H9 (cell line): Measurements from ENCODE around the gene BMP7. TPM values are rescaled to one million over a fixed set of nuclear protein-coding genes. Genes with fewer than 3 reads are reported as not detected.

ENCODE experiments used
- DNase-seq: peaks from one replicate; pipeline ENCODE4 v3.0.0-alpha.2; 2017
- H2AFZ ChIP-seq: one replicate; pipeline ENCODE4 v1.6.1; 2013; ENCODE audit warnings: mild to moderate bottlenecking, low read length, control low read depth, moderate library complexity
- H2AK5ac ChIP-seq: 2 replicates; pipeline ENCODE4 v1.6.1; 2013; ENCODE audit warnings: low read length, control low read depth, mixed read lengths; ENCODE audit not compliant: insufficient read length
- H2BK120ac ChIP-seq: one replicate; pipeline ENCODE4 v1.6.1; 2013; ENCODE audit warnings: low read depth, mild to moderate bottlenecking, low read length, control low read depth, inconsistent platforms; ENCODE audit not compliant: poor library complexity, severe bottlenecking
- H2BK12ac ChIP-seq: 2 replicates; pipeline ENCODE4 v1.6.1; 2013; ENCODE audit warnings: low read length, control low read depth, mixed read lengths, low read depth; ENCODE audit not compliant: insufficient read length
- H2BK15ac ChIP-seq: 2 replicates; pipeline ENCODE4 v1.6.1; 2013; ENCODE audit warnings: low read depth, low read length, control low read depth
- H2BK20ac ChIP-seq: one replicate; pipeline ENCODE4 v1.6.1; 2013; ENCODE audit warnings: low read depth, mild to moderate bottlenecking, low read length, control low read depth, inconsistent platforms; ENCODE audit not compliant: poor library complexity, severe bottlenecking
- H2BK5ac ChIP-seq: 2 replicates; pipeline ENCODE4 v1.6.1; 2013; ENCODE audit warnings: low read length, control low read depth, mixed read lengths; ENCODE audit not compliant: insufficient read length
- H3K14ac ChIP-seq: 2 replicates; pipeline ENCODE4 v1.6.1; 2013; ENCODE audit warnings: low read length, control low read depth; ENCODE audit not compliant: insufficient read depth
- H3K18ac ChIP-seq: 2 replicates; pipeline ENCODE4 v1.6.1; 2013; ENCODE audit warnings: low read depth, mild to moderate bottlenecking, mixed read lengths, low read length, control low read depth; ENCODE audit not compliant: insufficient read length
- H3K23ac ChIP-seq: 2 replicates; pipeline ENCODE4 v1.6.1; 2013; ENCODE audit warnings: low read length, control low read depth, mixed read lengths, low read depth; ENCODE audit not compliant: insufficient read length
- H3K23me2 ChIP-seq: 2 replicates; pipeline ENCODE4 v1.6.1; 2013; ENCODE audit warnings: low read depth, mild to moderate bottlenecking, mixed read lengths, low read length, control low read depth; ENCODE audit not compliant: insufficient read length, poor library complexity, severe bottlenecking
- H3K27ac ChIP-seq: 2 replicates; pipeline ENCODE4 v1.5.1; 2013; ENCODE audit warnings: low read length, control low read depth, mixed read lengths, low read depth; ENCODE audit not compliant: insufficient read length
- H3K27me3 ChIP-seq: 2 replicates; pipeline ENCODE4 v1.6.1; 2013; ENCODE audit warnings: low read length, control low read depth, inconsistent platforms; ENCODE audit not compliant: insufficient read depth
- H3K4ac ChIP-seq: 2 replicates; pipeline ENCODE4 v1.6.1; 2013; ENCODE audit warnings: low read depth, mild to moderate bottlenecking, control low read depth, inconsistent platforms, low read length, moderate library complexity
- H3K4me1 ChIP-seq: 2 replicates; pipeline ENCODE4 v1.6.1; 2013; ENCODE audit warnings: low read length, control low read depth, inconsistent platforms; ENCODE audit not compliant: insufficient read depth
- H3K4me2 ChIP-seq: 2 replicates; pipeline ENCODE4 v1.6.1; 2013; ENCODE audit warnings: low read length, control low read depth, mixed read lengths; ENCODE audit not compliant: insufficient read length, insufficient read depth
- H3K56ac ChIP-seq: 2 replicates; pipeline ENCODE4 v1.6.1; 2013; ENCODE audit warnings: low read depth, mild to moderate bottlenecking, mixed read lengths, low read length, control low read depth; ENCODE audit not compliant: insufficient read length
- H3K79me1 ChIP-seq: 2 replicates; pipeline ENCODE4 v1.6.1; 2013; ENCODE audit warnings: low read depth, mild to moderate bottlenecking, moderate library complexity, low read length, control low read depth, inconsistent platforms; ENCODE audit not compliant: insufficient read depth, poor library complexity, severe bottlenecking
- H3K79me2 ChIP-seq: 2 replicates; pipeline ENCODE4 v1.6.1; 2013; ENCODE audit warnings: low read length, control low read depth, inconsistent platforms; ENCODE audit not compliant: insufficient read depth
- H3K9ac ChIP-seq: 2 replicates; pipeline ENCODE4 v1.6.1; 2013; ENCODE audit warnings: low read length, control low read depth, mixed read lengths; ENCODE audit not compliant: insufficient read length; ENCODE audit errors: extremely low read depth
- H3K9me3 ChIP-seq: one replicate; pipeline ENCODE4 v1.6.1; 2013; ENCODE audit warnings: low read depth, low read length, inconsistent platforms; ENCODE audit not compliant: control insufficient read depth
- H3T11ph ChIP-seq: one replicate; pipeline ENCODE4 v1.6.1; 2013; ENCODE audit warnings: mild to moderate bottlenecking, low read length, control low read depth, inconsistent platforms
- H4K20me1 ChIP-seq: one replicate; pipeline ENCODE4 v1.6.1; 2013; ENCODE audit not compliant: control insufficient read depth, insufficient read length, insufficient read depth
- H4K5ac ChIP-seq: 2 replicates; pipeline ENCODE4 v1.6.1; 2013; ENCODE audit warnings: low read depth, mild to moderate bottlenecking, mixed read lengths, low read length, control low read depth; ENCODE audit not compliant: insufficient read length
- H4K8ac ChIP-seq: replicated peaks from 2 replicates; pipeline ENCODE4 v1.6.1; 2013; ENCODE audit warnings: low read length, control low read depth, mixed read lengths, low read depth; ENCODE audit not compliant: insufficient read length
- H4K91ac ChIP-seq: 2 replicates; pipeline ENCODE4 v1.6.1; 2013; ENCODE audit warnings: low read depth, mild to moderate bottlenecking, moderate library complexity, mixed read lengths, low read length, control low read depth; ENCODE audit not compliant: insufficient read length
- H3K27ac Mint-ChIP-seq, 3 experiments: 2 replicates in 2 of 3; 3 replicates in 1 of 3; pipeline ENCODE4 v1.8.0; 2020 to 2021; ENCODE audit warnings: mixed read lengths in 3 of 3, mild to moderate bottlenecking in 1 of 3, moderate library complexity in 1 of 3
- H3K27me3 Mint-ChIP-seq: 2 replicates; pipeline ENCODE4 v1.8.0; 2021; ENCODE audit warnings: low read depth, mild to moderate bottlenecking, moderate library complexity, mixed read lengths
- H3K36me3 Mint-ChIP-seq, 3 experiments: 2 replicates in 2 of 3; 3 replicates in 1 of 3; pipeline ENCODE4 v1.8.0; 2020 to 2021; ENCODE audit warnings: low read depth in 3 of 3, mixed read lengths in 3 of 3; ENCODE audit not compliant: insufficient read depth in 1 of 3
- H3K4me1 Mint-ChIP-seq, 2 experiments: 2 replicates each; pipeline ENCODE4 v1.8.0; 2020; ENCODE audit warnings: mixed read lengths in 2 of 2
- H3K4me3 Mint-ChIP-seq, 2 experiments: 2 replicates in 1 of 2; 3 replicates in 1 of 2; pipeline ENCODE4 v1.8.0; 2020 to 2021; ENCODE audit warnings: mild to moderate bottlenecking in 2 of 2, mixed read lengths in 2 of 2, moderate library complexity in 1 of 2
- H3K9me3 Mint-ChIP-seq, 2 experiments: 2 replicates in 1 of 2; 3 replicates in 1 of 2; pipeline ENCODE4 v1.8.0; 2020; ENCODE audit warnings: mild to moderate bottlenecking in 2 of 2, mixed read lengths in 2 of 2, moderate library complexity in 1 of 2
- WGBS: extraction: QIAGEN DNeasy Blood & Tissue Kit; methylation state at CpG from one replicate; pipeline ENCODE4 v1.1.7; 2013; ENCODE audit warnings: missing lambda C conversion rate, low lambda C conversion rate, mixed read lengths; ENCODE audit not compliant: insufficient read length; ENCODE audit errors: extremely low coverage; 5-methylcytosine and 5-hydroxymethylcytosine counted together
- total RNA-seq: library from RNA; stranded (reverse); gene quantifications from 2 replicates; pipeline ENCODE4 v1.2.1, GENCODE V29; 2021
- TF ChIP-seq, protein P1 (sequence below): fragments of 200-600 bp; sonication (generic); conservative IDR thresholded peaks from 3 replicates; pipeline ENCODE4 v1.8.0; 2021; ENCODE audit warnings: antibody characterized with exemption, mild to moderate bottlenecking

The BMP7 gene
- total RNA-seq, 1 experiment from 2014 or later: 17.7 TPM

DNA sequence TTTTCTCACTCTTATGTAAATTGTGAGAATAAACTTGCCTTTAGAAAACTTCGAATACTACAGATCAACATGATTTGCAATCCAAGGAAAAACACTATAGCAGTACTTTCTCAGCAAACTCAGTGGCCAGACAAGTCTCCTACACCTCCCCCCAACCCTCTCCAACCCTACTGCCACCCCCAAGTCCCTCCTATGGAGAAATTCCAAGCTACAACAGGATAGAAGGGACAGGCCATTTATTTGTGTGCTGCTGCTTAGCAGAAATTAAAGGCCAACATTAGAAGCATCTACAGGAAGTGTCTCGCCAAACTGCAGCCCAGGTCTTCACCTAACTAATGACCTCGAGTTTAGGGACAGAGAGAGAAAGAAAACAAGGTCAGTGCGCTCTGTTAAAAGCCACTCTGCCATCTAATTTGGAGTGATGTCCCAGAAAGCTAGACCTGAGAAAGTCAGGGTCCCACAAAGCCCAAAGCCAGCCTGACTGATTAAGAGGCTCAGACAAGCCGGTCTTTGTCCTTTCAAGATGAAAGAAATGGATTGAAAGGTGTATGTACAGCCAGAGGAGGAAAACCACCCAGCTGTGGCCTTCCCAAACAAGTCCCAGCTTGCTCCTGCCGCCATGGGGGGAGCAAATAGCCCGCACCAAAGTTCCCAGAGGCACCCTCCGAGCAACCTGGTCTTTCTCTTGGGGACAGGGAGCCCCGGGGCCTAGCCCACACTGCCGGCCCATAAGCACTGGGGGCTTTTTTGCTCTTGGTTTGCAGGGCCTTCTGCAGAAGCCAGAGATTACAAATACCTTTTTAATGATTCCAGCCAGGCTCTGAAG is 3.4 kb downstream of the BMP7 start:
- Histone ChIP-seq H3K79me1 (no peaks in the 10 kb centered on the region), H2BK15ac (no peak overlapping the region), H3K9me3 (no peaks in the 10 kb centered on the region), H3K56ac (no peak overlapping the region), H3K27ac (no peak overlapping the region), H3K9ac (no peak overlapping the region), H2AK5ac (no peak overlapping the region), H3K79me2 (no peaks in the 10 kb centered on the region), H3K14ac (no peak overlapping the region), H4K91ac (no peak overlapping the region), H3T11ph (no peak overlapping the region), H3K23me2 (peaks cover 17% of the 10 kb centered on the region), H2BK12ac (no peak overlapping the region), H4K20me1 (no peaks in the 10 kb centered on the region), H2BK20ac (no peak overlapping the region), H3K27me3 (peaks cover 38% of the 10 kb centered on the region), H3K23ac (no peak overlapping the region), H2BK5ac (no peak overlapping the region), H3K18ac (no peak overlapping the region), H2AFZ (no peak overlapping the region), H4K8ac (no peak overlapping the region), H3K4ac (no peak overlapping the region), H3K4me2 (peak overlapping the region; percentile 33), H3K4me1 (peaks cover 19% of the 10 kb centered on the region), H2BK120ac (no peak overlapping the region), H4K5ac (no peak overlapping the region)
- H3K4me3 Mint-ChIP-seq: peak overlapping the region; percentile 22 to 38; a peak in 4 of 5 replicates
- H3K36me3 Mint-ChIP-seq: no peaks in the 10 kb centered on the region; a peak in 1 of 7 replicates
- DNase-seq: no peak
- peaks cover 68 to 75% of the 10 kb centered on the region in 2 experiments for H3K4me1 Mint-ChIP-seq
- TF ChIP-seq, protein P1, sequence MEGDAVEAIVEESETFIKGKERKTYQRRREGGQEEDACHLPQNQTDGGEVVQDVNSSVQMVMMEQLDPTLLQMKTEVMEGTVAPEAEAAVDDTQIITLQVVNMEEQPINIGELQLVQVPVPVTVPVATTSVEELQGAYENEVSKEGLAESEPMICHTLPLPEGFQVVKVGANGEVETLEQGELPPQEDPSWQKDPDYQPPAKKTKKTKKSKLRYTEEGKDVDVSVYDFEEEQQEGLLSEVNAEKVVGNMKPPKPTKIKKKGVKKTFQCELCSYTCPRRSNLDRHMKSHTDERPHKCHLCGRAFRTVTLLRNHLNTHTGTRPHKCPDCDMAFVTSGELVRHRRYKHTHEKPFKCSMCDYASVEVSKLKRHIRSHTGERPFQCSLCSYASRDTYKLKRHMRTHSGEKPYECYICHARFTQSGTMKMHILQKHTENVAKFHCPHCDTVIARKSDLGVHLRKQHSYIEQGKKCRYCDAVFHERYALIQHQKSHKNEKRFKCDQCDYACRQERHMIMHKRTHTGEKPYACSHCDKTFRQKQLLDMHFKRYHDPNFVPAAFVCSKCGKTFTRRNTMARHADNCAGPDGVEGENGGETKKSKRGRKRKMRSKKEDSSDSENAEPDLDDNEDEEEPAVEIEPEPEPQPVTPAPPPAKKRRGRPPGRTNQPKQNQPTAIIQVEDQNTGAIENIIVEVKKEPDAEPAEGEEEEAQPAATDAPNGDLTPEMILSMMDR: no peak
- H3K27ac Mint-ChIP-seq: peak overlapping the region; percentile 4 to 21 (median 14); a peak in 2 of 7 replicates
- no peaks in the 10 kb centered on the region; a peak in 1 of 5 replicates for H3K9me3 Mint-ChIP-seq
- no CpG with 5 or more reads among the region's 10 CpGs for WGBS
- peaks cover 47% of the 10 kb centered on the region for H3K27me3 Mint-ChIP-seq
